ENCODE results near the gene AREG. TPM values are rescaled to one million over a fixed set of nuclear protein-coding genes. Genes with fewer than 3 reads are reported as not detected.

The AREG gene
- total and polyA plus RNA-seq, 3 donors from 2014 or later: 13.0 to 16.4 (median 14.2) TPM

DNA sequence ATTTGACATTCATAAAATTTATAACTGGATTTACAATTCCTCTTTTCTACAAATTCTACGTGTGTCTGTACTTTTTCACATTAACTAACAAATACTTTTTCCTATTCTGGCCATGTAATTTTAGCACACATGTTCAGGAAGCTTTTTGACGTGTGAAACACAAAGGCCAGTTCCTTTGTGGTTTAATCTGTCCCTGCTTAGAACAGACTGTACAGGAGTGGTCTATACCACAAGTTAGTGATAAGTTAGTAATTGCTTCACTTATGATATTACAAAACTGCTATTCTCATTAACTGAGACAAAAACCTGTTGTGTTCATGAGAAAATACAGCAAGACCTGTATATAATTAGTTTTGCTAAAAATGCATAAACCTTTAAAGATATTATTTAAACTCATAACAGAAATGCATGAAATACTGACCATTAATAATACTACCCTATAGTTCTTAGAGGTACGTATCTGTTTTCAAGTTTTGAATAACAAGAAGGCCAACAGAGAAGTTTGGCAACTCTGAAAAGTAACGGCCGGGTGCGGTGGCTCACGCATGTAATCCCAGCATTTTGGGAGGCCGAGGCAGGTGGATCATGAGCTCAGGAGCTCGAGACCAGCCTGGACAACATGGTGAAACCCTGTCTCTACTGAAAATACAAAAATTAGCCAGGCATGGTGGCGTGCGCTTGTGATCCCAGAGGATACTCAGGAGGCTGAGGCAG, 13.7 kb upstream of the AREG start:
- no peak for DNase-seq

DNA sequence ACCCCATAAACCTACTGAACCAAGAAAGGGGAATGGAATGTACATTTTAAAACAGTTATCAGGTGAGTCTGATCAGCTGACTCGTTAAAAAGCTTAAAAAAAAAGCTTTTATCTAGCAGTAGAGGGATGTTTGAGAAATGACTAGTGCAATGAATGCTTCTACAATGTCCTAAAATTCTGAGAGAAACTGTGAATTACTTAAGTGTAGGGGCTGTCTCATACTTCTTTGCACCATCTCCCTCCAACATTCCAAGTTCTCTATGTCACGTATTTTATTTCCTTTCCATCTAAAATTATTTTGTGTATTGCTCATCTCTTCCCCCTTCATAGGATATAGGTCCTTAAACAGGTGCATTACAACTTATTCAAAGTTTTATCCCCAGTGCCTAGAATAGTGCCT, 11.9 kb upstream of the AREG start:
- Histone ChIP-seq H3K36me3 (ENCODE audit: low read depth, missing control alignments) (no peaks in the 10 kb centered on the region), H3K4me1 (no peaks in the 10 kb centered on the region), H3K27ac (no peak overlapping the region), H3K27me3 (no peaks in the 10 kb centered on the region), H3K9me3 (no peaks in the 10 kb centered on the region), H3K4me3 (no peak overlapping the region)
- WGBS, 2 donors: 59 to 88% methylated on average over 2 of the region's 2 CpGs
- DNase-seq: no peak
- no peak for TF ChIP-seq POLR2A (IDR thresholded peaks at IDR 0.05)
- no peak for TF ChIP-seq CTCF (IDR thresholded peaks at IDR 0.05)
- intact Hi-C loops (cut with DNase I; ENCODE audit: low total_unique reads): no loop called here

More for the DNA sequence above, 13.7 kb upstream of the AREG start:
- Histone ChIP-seq H3K4me3 (no peak overlapping the region), H3K36me3 (ENCODE audit: low read depth, missing control alignments) (no peaks in the 10 kb centered on the region), H3K27ac (no peak overlapping the region), H3K4me1 (no peaks in the 10 kb centered on the region), H3K9me3 (no peaks in the 10 kb centered on the region), H3K27me3 (no peaks in the 10 kb centered on the region)
- TF ChIP-seq POLR2A (IDR thresholded peaks at IDR 0.05) (no peak), CTCF (IDR thresholded peaks at IDR 0.05) (no peak)
- intact Hi-C loops (cut with DNase I; ENCODE audit: low total_unique reads): no loop called here
- 71 to 75% methylated on average over 11 of the region's 11 CpGs for WGBS, 2 donors

DNA sequence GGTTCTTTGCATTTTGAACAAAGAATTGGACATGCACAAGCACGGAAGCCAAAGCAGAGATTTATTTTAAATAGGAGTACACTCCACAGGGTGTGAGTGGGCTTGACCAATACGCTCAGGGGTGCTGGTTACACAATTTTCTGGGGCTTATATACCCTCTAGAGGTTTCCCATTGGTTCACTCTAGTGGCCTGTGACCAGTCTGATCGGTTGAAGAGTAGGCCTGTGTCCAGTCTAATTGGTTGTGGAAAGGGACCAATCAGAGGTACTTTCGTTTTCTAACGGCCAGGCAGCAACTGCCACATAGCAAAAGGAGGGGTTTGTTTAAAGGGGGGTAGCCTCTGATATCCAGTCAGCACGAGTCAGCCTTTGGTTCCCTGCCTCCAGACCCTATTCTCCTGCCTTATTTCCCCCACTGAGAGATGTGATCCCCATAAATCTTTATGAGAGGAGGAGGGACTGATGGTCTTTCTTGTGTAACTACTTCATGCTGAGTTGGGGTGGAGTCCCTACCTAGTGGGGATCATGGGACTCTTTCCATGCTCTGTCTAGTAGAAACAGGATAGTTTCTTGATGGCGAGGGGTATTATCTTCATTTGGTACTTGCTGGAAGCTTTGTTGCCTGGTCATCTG, 11.3 kb upstream of the AREG start:
- Histone ChIP-seq H3K27ac (no peak overlapping the region), H3K36me3 (ENCODE audit: low read depth, missing control alignments) (no peaks in the 10 kb centered on the region), H3K4me1 (no peaks in the 10 kb centered on the region), H3K4me3 (no peak overlapping the region), H3K9me3 (no peaks in the 10 kb centered on the region), H3K27me3 (no peaks in the 10 kb centered on the region)
- intact Hi-C loops (cut with DNase I; ENCODE audit: low total_unique reads): no loop called here
- WGBS, 2 donors: 66 to 87% methylated on average over 5 to 7 of the region's 7 CpGs
- no peak for DNase-seq
- TF ChIP-seq CTCF (IDR thresholded peaks at IDR 0.05): no peak
- TF ChIP-seq POLR2A (IDR thresholded peaks at IDR 0.05): no peak

DNA sequence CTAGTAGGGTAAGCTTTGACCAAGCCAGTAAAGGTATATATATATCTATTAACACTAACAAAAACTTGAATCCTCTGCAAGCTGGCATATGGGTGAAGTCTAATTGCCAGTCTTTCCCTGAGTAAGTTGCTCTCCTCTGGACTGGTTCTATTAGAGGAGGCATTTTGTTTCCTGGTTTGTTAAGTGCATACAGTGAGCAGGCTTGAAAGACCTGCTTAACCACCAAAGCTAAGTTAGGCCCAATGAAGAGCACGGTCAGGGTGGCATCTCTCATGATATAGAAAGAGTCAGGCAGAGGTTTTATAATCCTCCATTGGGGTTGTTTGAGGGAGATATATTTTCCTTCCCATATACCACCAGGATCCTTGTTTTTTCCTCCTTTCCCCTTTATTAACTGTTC, 9.6 kb upstream of the AREG start:
- H3K9me3 ChIP-seq: no peaks in the 10 kb centered on the region
- no peaks in the 10 kb centered on the region for H3K4me1 ChIP-seq
- WGBS, 2 donors: 100% methylated on average over 1 of the region's 1 CpG
- no peaks in the 10 kb centered on the region for H3K36me3 ChIP-seq (ENCODE audit: low read depth, missing control alignments)
- no peak for DNase-seq
- no peak overlapping the region for H3K27ac ChIP-seq
- H3K4me3 ChIP-seq: no peak overlapping the region
- intact Hi-C loops (cut with DNase I; ENCODE audit: low total_unique reads): no loop called here
- no peaks in the 10 kb centered on the region for H3K27me3 ChIP-seq
- TF ChIP-seq POLR2A (IDR thresholded peaks at IDR 0.05): no peak
- TF ChIP-seq CTCF (IDR thresholded peaks at IDR 0.05): no peak

GRCh38 chr4:74437866-74438265, 7.1 kb upstream of the AREG start:
- WGBS, 2 donors: 73 to 75% methylated on average over 3 of the region's 3 CpGs
- TF ChIP-seq POLR2A (IDR thresholded peaks at IDR 0.05) (no peak), CTCF (IDR thresholded peaks at IDR 0.05) (no peak)
- Histone ChIP-seq H3K4me3 (no peak overlapping the region), H3K9me3 (no peaks in the 10 kb centered on the region), H3K4me1 (no peaks in the 10 kb centered on the region), H3K27me3 (no peaks in the 10 kb centered on the region), H3K36me3 (ENCODE audit: low read depth, missing control alignments) (no peaks in the 10 kb centered on the region), H3K27ac (no peak overlapping the region)
- no peak for DNase-seq
- intact Hi-C loops (cut with DNase I; ENCODE audit: low total_unique reads): no loop called here
